ENCODE data around the gene SEMA3A.

The SEMA3A gene

DNA sequence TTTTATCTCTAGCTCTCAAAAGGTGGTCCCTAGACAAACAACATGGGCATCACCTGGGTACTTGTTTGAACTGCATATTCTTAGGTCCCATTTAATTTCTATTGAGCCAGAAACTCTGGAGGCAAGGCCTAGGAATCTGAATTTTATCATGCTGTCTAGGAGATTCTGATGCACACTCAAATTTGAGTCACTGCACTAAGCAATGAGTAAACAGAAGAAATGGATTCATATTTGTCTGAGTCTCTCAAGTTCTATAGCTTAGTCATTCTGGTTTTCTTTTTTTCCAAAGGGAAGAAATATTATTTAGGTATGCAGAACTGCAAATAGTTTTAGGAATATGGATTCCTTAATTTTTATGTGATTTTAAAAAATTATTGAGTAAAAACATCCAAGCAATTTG lies 185.5 kb downstream of the SEMA3A start:
- H3K4me3 ChIP-seq (ENCODE audit: low read depth, low read length), result no peak overlapping the region
- TF ChIP-seq, protein P1, sequence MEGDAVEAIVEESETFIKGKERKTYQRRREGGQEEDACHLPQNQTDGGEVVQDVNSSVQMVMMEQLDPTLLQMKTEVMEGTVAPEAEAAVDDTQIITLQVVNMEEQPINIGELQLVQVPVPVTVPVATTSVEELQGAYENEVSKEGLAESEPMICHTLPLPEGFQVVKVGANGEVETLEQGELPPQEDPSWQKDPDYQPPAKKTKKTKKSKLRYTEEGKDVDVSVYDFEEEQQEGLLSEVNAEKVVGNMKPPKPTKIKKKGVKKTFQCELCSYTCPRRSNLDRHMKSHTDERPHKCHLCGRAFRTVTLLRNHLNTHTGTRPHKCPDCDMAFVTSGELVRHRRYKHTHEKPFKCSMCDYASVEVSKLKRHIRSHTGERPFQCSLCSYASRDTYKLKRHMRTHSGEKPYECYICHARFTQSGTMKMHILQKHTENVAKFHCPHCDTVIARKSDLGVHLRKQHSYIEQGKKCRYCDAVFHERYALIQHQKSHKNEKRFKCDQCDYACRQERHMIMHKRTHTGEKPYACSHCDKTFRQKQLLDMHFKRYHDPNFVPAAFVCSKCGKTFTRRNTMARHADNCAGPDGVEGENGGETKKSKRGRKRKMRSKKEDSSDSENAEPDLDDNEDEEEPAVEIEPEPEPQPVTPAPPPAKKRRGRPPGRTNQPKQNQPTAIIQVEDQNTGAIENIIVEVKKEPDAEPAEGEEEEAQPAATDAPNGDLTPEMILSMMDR (IDR thresholded peaks at IDR 0.05; ENCODE audit: low read depth, low read length), result no peak

DNA sequence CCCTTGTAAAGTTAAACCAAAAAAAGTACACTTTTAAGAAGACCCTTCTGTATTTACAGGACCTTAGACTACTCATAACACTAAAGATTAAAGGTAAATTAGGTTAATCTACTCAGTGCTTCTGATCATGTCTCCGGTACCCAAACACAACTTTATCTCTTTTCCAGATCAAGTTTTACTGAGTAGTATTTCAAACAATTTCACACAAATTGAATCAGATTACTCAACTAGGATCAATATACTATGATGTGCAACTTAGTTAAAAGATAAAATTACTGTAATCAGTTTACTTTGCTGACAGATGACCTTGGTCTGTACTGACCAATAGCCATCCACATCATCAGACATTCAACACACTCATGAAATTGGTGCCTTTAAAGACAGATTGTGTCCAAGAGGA lies 191.4 kb downstream of the SEMA3A start:
- no peak overlapping the region for H3K4me3 ChIP-seq (ENCODE audit: low read depth, low read length)
- TF ChIP-seq, protein P1 (IDR thresholded peaks at IDR 0.05; ENCODE audit: low read depth, low read length), result no peak

GRCh38 chr7:84002348-84002747 lies 192.2 kb downstream of the SEMA3A start:
- TF ChIP-seq, protein P1 (IDR thresholded peaks at IDR 0.05; ENCODE audit: low read depth, low read length), result no peak
- no peak overlapping the region for H3K4me3 ChIP-seq (ENCODE audit: low read depth, low read length)

- no peak overlapping the region for H3K4me3 ChIP-seq (ENCODE audit: low read depth, low read length)
- TF ChIP-seq, protein P1 (IDR thresholded peaks at IDR 0.05; ENCODE audit: low read depth, low read length), result no peak
Measured at GRCh38 chr7:83996879-83997278, 197.7 kb downstream of the SEMA3A start.

GRCh38 chr7:83987764-83988163 lies 206.8 kb downstream of the SEMA3A start:
- no peak overlapping the region for H3K4me3 ChIP-seq (ENCODE audit: low read depth, low read length)
- TF ChIP-seq, protein P1 (IDR thresholded peaks at IDR 0.05; ENCODE audit: low read depth, low read length), result no peak

DNA sequence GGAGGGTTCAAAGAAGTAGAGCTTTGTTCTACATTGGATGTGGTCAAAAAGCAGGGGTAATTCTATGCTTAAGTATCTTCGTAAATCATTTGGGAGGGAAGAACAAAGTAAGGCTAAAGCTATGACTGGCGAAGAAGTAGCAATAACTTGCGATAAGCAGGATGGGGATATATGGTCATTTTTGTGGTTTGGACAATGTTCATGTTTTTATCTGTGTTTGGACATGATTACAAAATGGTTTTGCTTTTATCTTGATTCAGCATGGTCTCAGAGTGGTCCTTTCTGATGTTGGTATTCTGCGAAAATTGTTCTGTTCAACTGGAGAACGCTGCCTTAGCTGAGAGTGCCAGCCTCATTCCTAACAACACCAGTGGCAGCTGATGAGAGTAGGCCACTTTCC lies 208.8 kb downstream of the SEMA3A start:
- TF ChIP-seq, protein P1 (IDR thresholded peaks at IDR 0.05; ENCODE audit: low read depth, low read length), result no peak
- H3K4me3 ChIP-seq (ENCODE audit: low read depth, low read length), result no peak overlapping the region

DNA sequence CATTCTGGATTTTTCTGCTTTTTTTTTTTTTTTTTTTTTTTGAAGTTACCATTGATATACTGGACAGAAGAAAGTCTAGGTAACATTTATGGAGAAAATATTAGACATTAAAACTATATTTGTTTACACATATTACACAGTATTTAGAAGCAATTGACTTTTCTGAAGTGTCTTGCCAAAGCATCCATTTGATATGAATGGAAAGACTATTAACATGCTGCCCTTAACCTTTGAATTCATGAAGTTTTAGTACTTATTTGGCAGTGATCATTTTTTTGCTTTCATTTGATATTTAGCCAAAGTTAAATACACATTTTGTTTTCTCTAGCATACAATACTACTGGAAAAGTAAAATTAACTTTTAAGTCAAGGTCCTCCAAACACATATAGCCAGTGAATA lies 210.0 kb downstream of the SEMA3A start:
- H3K4me3 ChIP-seq (ENCODE audit: low read depth, low read length), result no peak overlapping the region
- TF ChIP-seq, protein P1 (IDR thresholded peaks at IDR 0.05; ENCODE audit: low read depth, low read length), result no peak
